ENCODE data around the gene TMEM259. TPM values are rescaled to one million over a fixed set of nuclear protein-coding genes. Genes with fewer than 3 reads are reported as not detected.

TMEM259 gene
- 71.4 to 134 TPM (median 123 TPM) in 5 replicates for total RNA-seq (2022; extraction: Qiagen RNA extraction)

DNA sequence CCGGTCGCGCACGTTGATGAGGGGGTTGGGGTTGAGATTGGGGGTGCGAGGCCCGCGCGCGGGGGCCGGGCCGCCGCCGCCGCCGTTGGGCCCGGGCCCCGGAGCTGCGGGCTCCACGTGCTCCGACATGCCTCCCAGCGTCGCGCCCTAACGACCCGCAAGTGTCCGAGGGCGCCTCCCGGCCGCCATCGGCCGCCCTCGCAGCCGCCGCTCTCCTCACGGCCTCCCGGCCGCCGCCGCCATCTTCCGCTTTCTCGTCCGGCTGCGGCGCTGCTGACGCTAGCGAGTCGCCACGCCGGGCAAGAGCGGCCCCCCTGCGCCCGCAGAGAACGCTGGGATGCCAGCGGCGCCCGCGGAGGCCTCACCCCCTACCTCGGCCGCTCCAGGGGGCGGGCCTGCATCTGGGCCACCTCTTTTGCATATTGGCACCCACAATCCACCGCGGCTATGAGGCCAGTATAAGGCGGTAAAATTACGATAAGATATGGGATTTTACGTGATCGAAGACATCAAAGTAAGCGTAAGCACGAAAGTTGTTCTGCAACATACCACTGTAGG is at the start of gene TMEM259:
TMEM259 (minus strand) TSS at position 256 of the 558 bp plus-strand sequence; CDS start at position 129, 127 bp downstream.

DNA sequence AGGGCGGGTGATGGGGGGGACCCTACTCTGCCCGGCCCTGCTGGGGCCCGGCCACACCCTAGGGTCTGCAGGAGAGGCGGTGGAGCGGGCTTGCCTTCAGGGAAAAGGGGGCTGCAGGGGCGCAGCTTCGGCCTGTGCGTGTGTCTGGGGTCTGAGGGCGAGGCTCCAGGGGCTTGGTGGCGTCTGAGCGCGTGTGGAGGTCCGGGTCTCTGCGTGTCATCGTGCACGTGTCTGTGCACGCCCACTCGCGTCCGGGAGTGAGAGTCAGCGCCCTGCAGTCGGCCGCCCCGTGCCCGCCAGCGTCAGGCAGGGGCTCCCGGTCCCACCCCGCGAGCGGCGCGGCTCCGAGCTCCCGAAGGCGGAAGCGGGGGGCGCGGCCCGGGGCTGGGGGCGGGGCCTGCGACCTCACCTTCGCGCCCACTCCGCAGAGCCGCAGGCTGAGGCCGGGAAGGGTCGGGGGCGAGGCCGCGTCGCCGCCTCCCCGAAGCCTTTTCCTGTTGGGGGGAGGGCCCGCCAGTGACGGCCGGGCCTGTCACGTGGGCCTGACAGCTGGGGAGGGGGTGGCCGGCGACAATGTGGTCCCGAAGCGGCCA is 45.9 kb upstream of the TMEM259 start, which contains the start of gene ARHGAP45:
ARHGAP45 (plus strand) TSS at position 420 of the 593 bp plus-strand sequence. CDS start 239 bp downstream, outside the sequence.

GRCh38 chr19:1039646-1040475 is 18.9 kb upstream of the TMEM259 start, which contains the start of gene ABCA7:
TSS of gene ABCA7 (plus strand) at chr19:1040107. CDS start at chr19:1041362, 1,255 bp downstream.

DNA sequence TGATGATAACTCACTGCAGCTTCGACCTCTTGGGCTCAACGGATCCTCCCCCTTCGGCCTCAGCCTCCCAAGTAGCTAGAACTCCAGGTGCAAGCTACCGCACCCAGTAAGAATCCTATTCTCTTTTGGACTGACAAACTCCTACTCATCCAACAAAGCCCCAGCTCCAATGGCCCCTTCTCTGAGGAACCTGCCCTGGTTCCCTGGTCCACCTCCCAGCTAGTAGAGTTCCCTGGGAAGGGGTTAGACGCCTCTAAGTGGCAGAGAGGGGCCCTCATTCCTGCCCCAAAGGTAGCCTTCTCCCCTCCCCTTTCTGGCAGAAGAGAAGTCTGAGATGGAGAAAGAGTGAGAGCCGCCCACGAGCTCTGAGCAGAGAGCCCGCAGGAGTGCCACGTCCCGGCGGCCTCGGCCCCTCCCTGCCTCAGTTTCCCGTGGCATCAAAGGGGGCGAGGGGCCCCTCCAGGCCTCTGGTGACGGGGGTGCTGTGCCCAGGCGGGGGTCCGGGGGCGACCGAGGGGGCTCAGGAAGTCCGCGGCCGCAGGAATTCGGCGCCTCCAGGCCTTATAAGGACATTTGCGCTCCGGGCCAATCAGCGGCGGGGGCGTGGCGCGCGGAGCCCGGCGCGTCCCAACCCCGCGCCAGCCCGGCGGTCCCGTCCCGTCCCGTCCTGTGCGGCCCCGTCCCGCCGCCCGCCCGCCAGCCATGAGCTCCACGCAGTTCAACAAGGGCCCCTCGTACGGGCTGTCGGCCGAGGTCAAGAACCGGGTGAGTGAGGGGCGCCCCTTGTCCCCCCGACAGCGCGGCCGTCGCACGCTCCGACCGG is 5.2 kb upstream of the TMEM259 start, which contains the start of gene CNN2:
CNN2 (plus strand) TSS at position 649 of the 823 bp plus-strand sequence; CDS start at position 703, 54 bp downstream.

GRCh38 chr19:1000095-1000494 is 20.8 kb downstream of the TMEM259 start, which contains the start of gene GRIN3B:
TSS of gene GRIN3B (plus strand) at chr19:1000419. CDS start at chr19:1000438, 19 bp downstream.

DNA sequence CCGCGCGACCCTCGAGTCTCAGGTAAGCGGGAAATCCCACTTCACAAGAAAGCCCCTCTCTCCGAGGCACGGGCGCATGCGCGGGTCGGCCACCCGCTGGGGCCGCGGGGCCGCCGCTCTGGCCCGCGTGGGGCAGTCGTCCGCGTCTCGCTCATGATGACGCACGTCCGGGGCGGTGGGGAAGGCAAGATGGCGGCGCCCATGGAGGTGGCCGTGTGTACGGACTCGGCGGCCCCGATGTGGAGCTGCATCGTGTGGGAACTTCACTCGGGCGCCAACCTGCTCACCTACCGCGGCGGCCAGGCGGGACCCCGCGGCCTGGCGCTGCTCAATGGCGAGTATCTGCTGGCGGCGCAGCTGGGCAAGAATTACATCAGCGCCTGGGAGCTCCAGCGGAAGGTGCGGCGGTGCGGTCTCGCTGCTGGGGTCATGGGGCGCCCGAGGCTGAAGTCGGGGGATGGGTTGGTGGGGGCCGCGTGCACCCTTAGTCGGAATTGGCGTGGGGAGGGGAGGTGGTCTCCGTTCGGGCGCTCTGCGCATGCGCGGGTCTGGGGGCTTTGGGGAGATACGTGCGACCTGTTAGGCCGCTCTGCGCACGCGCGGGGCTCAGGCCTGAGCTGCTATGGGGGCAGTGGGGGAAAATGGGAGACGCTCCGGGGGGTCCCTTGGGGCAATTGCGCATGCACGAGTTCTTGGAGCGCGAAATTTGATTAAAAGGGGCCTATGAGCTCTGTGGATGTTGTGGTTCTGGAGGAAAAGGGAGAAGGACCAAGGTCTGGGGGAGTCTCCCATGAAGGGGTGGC is 36.6 kb downstream of the TMEM259 start, which contains the start of gene WDR18:
WDR18 (plus strand) TSS at position 181 of the 803 bp plus-strand sequence; CDS start at position 190, 9 bp downstream.

Other genes starting within 250 kb of the TMEM259 start
- gene PTBP1, start 223.7 kb downstream of the TMEM259 start, total RNA-seq (2022; extraction: Qiagen RNA extraction): 202 to 210 TPM (median 205 TPM) in 5 replicates
- 1.9 to 5.5 TPM (median 4.8 TPM) in 5 replicates for gene PLPPR3, start 199.2 kb downstream of the TMEM259 start, total RNA-seq (2022; extraction: Qiagen RNA extraction)
- 0.07 to 0.28 TPM (median 0.20 TPM) in 5 replicates for gene AZU1, start 193.3 kb downstream of the TMEM259 start, total RNA-seq (2022; extraction: Qiagen RNA extraction)
- 0.13 to 0.42 TPM (median 0.30 TPM) in 5 replicates for gene PRTN3, start 180.1 kb downstream of the TMEM259 start, total RNA-seq (2022; extraction: Qiagen RNA extraction)
- not detected in 5 replicates for gene ELANE, start 168.8 kb downstream of the TMEM259 start, total RNA-seq (2022; extraction: Qiagen RNA extraction)
- gene CFD, start 161.5 kb downstream of the TMEM259 start, total RNA-seq (2022; extraction: Qiagen RNA extraction): 10.4 to 27.5 TPM (median 22.2 TPM) in 5 replicates
- gene MED16, start 127.9 kb downstream of the TMEM259 start, total RNA-seq (2022; extraction: Qiagen RNA extraction): 11.6 to 25.0 TPM (median 22.0 TPM) in 5 replicates
- not detected in 5 replicates for gene RNU6-9, start 127.6 kb downstream of the TMEM259 start, total RNA-seq (2022; extraction: Qiagen RNA extraction)
- 25.9 to 43.5 TPM (median 37.1 TPM) in 5 replicates for gene R3HDM4, start 107.9 kb downstream of the TMEM259 start, total RNA-seq (2022; extraction: Qiagen RNA extraction)
- 0.31 to 0.65 TPM (median 0.54 TPM) in 4 of 5 replicates, not detected in the other for gene KISS1R, start 103.8 kb downstream of the TMEM259 start, total RNA-seq (2022; extraction: Qiagen RNA extraction)
- gene ARID3A, start 95.1 kb downstream of the TMEM259 start, total RNA-seq (2022; extraction: Qiagen RNA extraction): 3.2 to 5.3 TPM (median 5.3 TPM) in 5 replicates
- gene WDR18, start 36.8 kb downstream of the TMEM259 start, total RNA-seq (2022; extraction: Qiagen RNA extraction): 40.8 to 72.1 TPM (median 67.5 TPM) in 5 replicates
- 1.8 to 5.0 TPM (median 2.5 TPM) in 5 replicates for gene GRIN3B, start 20.7 kb downstream of the TMEM259 start, total RNA-seq (2022; extraction: Qiagen RNA extraction)
- gene RNU6-2, start 399 bp upstream of the TMEM259 start, total RNA-seq (2022; extraction: Qiagen RNA extraction): not detected in 5 replicates
- gene CNN2, start 5.5 kb upstream of the TMEM259 start, total RNA-seq (2022; extraction: Qiagen RNA extraction): 66.3 to 85.2 TPM (median 76.4 TPM) in 5 replicates
- 8.7 to 16.2 TPM (median 12.6 TPM) in 5 replicates for gene ABCA7, start 19.0 kb upstream of the TMEM259 start, total RNA-seq (2022; extraction: Qiagen RNA extraction)
- 1.9 to 4.3 TPM (median 4.1 TPM) in 5 replicates for gene ARHGAP45, start 46.0 kb upstream of the TMEM259 start, total RNA-seq (2022; extraction: Qiagen RNA extraction)
- 206 to 247 TPM (median 231 TPM) in 5 replicates for gene POLR2E, start 74.3 kb upstream of the TMEM259 start, total RNA-seq (2022; extraction: Qiagen RNA extraction)
- 425 to 512 TPM (median 484 TPM) in 5 replicates for gene GPX4, start 82.9 kb upstream of the TMEM259 start, total RNA-seq (2022; extraction: Qiagen RNA extraction)
- 23.2 to 39.6 TPM (median 36.2 TPM) in 5 replicates for gene SBNO2, start 153.1 kb upstream of the TMEM259 start, total RNA-seq (2022; extraction: Qiagen RNA extraction)
- 31.4 to 37.3 TPM (median 35.9 TPM) in 5 replicates for gene STK11, start 184.7 kb upstream of the TMEM259 start, total RNA-seq (2022; extraction: Qiagen RNA extraction)
- 2.2 to 4.6 TPM (median 4.4 TPM) in 5 replicates for gene CBARP, start 216.9 kb upstream of the TMEM259 start, total RNA-seq (2022; extraction: Qiagen RNA extraction)
- gene ATP5F1D, start 220.6 kb upstream of the TMEM259 start, total RNA-seq (2022; extraction: Qiagen RNA extraction): 76.6 to 174 TPM (median 172 TPM) in 5 replicates
- gene MIDN, start 227.5 kb upstream of the TMEM259 start, total RNA-seq (2022; extraction: Qiagen RNA extraction): 42.8 to 54.2 TPM (median 50.7 TPM) in 5 replicates
- 94.0 to 177 TPM (median 104 TPM) in 5 replicates for gene CIRBP, start 248.2 kb upstream of the TMEM259 start, total RNA-seq (2022; extraction: Qiagen RNA extraction)